ENCODE data around the gene BEGAIN. TPM values are rescaled to one million over a fixed set of nuclear protein-coding genes. Genes with fewer than 3 reads are reported as not detected.

BEGAIN gene
- total and polyA plus RNA-seq, 2 donors (not counting 3 experiments of a cell fraction or from before 2014, with no cell fraction given), result 0.49 TPM; not detected in 1

DNA sequence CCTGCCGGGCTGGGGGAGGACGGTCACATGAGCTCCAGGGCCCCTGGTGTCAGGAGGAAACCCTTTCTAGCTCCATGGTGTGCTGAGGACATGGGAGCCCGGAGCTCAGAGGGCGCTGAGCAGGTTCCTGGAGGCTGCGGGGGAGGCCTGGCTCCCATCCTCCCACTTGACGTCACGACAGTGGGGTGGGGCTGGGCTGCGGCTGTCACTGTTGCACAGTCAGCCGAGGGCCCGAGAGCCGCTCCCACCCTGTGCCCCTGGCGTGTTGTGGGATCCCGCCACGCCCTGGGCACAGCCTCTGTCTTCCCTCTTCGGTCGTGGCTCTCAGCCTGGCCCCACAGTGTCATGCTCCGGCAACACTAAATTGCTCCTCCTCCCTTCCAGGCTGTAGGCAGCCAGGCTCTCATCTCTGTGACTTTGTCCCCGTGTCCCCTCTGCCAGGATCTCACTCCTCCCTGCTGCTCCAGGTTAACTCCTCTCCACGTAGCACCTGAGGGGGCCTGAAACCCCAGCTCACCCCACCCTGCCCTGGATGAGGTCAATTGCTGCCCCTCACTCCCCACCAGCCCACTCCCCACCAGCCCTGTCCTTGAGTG lies 33.0 kb downstream of the BEGAIN start:
- H3K9ac ChIP-seq (replicated peaks; ENCODE audit: extremely low read depth, insufficient read depth, low read length), result no peak overlapping the region
- H3K4me1 ChIP-seq (ENCODE audit: control insufficient read depth, extremely low read depth, insufficient read depth, low read length), result no peaks in the 10 kb centered on the region
- DNase-seq (ENCODE audit: low read depth, low spot score) (no peak), FAIRE-seq (no peak)
- dilution Hi-C loops (cut with MboI; ENCODE audit: extremely low pct_ligation_motif_present, low sequenced_read_pairs) (no loop called here), intact Hi-C loops (cut with micrococcal nuclease) (no loop called here)
- no peak for TF ChIP-seq POLR2AphosphoS5 (IDR thresholded peaks at IDR 0.05; ENCODE audit: insufficient read depth, low read depth, low read length)
- no peak overlapping the region for H3K27ac ChIP-seq (ENCODE audit: insufficient read depth, low read depth, low read length)
- ChIA-PET POLR2A (no interaction called here), CTCF (no interaction called here)
- H3K79me2 ChIP-seq (ENCODE audit: control insufficient read depth, insufficient read depth, low read length), result no peaks in the 10 kb centered on the region
- BruUV-seq (replicated peaks), result no TSS peak
- no peaks in the 10 kb centered on the region for H3K9me1 ChIP-seq (replicated peaks; ENCODE audit: control insufficient read depth, extremely low read depth, insufficient read depth, low read length)
- H3K4me3 ChIP-seq (replicated peaks in 1 of 3; ENCODE audit: insufficient read depth in 1 of 3, low read depth in 1 of 3, low read length in 3 of 3), result no peak overlapping the region
- H3K4me2 ChIP-seq (ENCODE audit: insufficient read depth, low read length), result no peak overlapping the region
- H3K27me3 ChIP-seq (ENCODE audit: control insufficient read depth in 2 of 2, insufficient read depth in 2 of 2, low read length in 2 of 2), result no peaks in the 10 kb centered on the region
- H2AFZ ChIP-seq (ENCODE audit: low read depth, low read length), result no peak overlapping the region
- no peaks in the 10 kb centered on the region for H3K36me3 ChIP-seq (ENCODE audit: control insufficient read depth in 2 of 2, extremely low read depth in 1 of 2, insufficient read depth in 2 of 2, low read length in 2 of 2)
- no peaks in the 10 kb centered on the region for H4K20me1 ChIP-seq (replicated peaks; ENCODE audit: control insufficient read depth, extremely low read depth, insufficient read depth, low read length)
- no peaks in the 10 kb centered on the region for H3K9me3 ChIP-seq (replicated peaks; ENCODE audit: control insufficient read depth, insufficient read depth, low read length)

GRCh38 chr14:100553471-100553870 lies 33.7 kb downstream of the BEGAIN start:
- no peaks in the 10 kb centered on the region for H3K36me3 ChIP-seq (ENCODE audit: control insufficient read depth in 2 of 2, extremely low read depth in 1 of 2, insufficient read depth in 2 of 2, low read length in 2 of 2)
- POLR2A ChIA-PET, result no interaction called here
- H4K20me1 ChIP-seq (replicated peaks; ENCODE audit: control insufficient read depth, extremely low read depth, insufficient read depth, low read length), result no peaks in the 10 kb centered on the region
- intact Hi-C loops (cut with micrococcal nuclease), result no loop called here
- CTCF ChIA-PET, result no interaction called here
- dilution Hi-C loops (cut with MboI; ENCODE audit: extremely low pct_ligation_motif_present, low sequenced_read_pairs), result no loop called here
- H3K27ac ChIP-seq (ENCODE audit: insufficient read depth, low read depth, low read length), result no peak overlapping the region
- H3K79me2 ChIP-seq (ENCODE audit: control insufficient read depth, insufficient read depth, low read length), result no peaks in the 10 kb centered on the region
- H3K27me3 ChIP-seq (ENCODE audit: control insufficient read depth in 2 of 2, insufficient read depth in 2 of 2, low read length in 2 of 2), result no peaks in the 10 kb centered on the region
- no TSS peak for BruUV-seq (replicated peaks)
- no peak for TF ChIP-seq GATA2 (IDR thresholded peaks at IDR 0.05; ENCODE audit: insufficient read depth, insufficient read length, low read depth, low read length)
- TF ChIP-seq CTCF (IDR thresholded peaks at IDR 0.05; ENCODE audit: extremely low read depth in 1 of 2, insufficient read depth in 1 of 2, low read depth in 1 of 2, low read length in 2 of 2), result no peak
- TF ChIP-seq MYC (IDR thresholded peaks at IDR 0.05; ENCODE audit: low read depth, low read length), result no peak
- TF ChIP-seq FOS (IDR thresholded peaks at IDR 0.05; ENCODE audit: borderline replicate concordance, insufficient read depth, low read length), result no peak
- TF ChIP-seq MAX (IDR thresholded peaks at IDR 0.05; ENCODE audit: insufficient read depth, insufficient read length), result no peak
- TF ChIP-seq POLR2AphosphoS5 (IDR thresholded peaks at IDR 0.05; ENCODE audit: insufficient read depth, low read depth, low read length), result no peak
- no peak for TF ChIP-seq EZH2 (IDR thresholded peaks at IDR 0.05; ENCODE audit: borderline replicate concordance, low read depth, low read length, severe bottlenecking)
- no peak for TF ChIP-seq POLR2A (IDR thresholded peaks at IDR 0.05; ENCODE audit: low read depth, low read length)
- no peak for TF ChIP-seq JUN (IDR thresholded peaks at IDR 0.05; ENCODE audit: borderline replicate concordance, insufficient read depth, insufficient read length, low read depth)
- H3K9me3 ChIP-seq (replicated peaks; ENCODE audit: control insufficient read depth, insufficient read depth, low read length), result no peaks in the 10 kb centered on the region
- H3K4me2 ChIP-seq (ENCODE audit: insufficient read depth, low read length), result no peak overlapping the region
- H3K4me1 ChIP-seq (ENCODE audit: control insufficient read depth, extremely low read depth, insufficient read depth, low read length), result no peaks in the 10 kb centered on the region
- H3K9ac ChIP-seq (replicated peaks; ENCODE audit: extremely low read depth, insufficient read depth, low read length), result no peak overlapping the region
- no peak overlapping the region for H3K4me3 ChIP-seq (replicated peaks in 1 of 3; ENCODE audit: insufficient read depth in 1 of 3, low read depth in 1 of 3, low read length in 3 of 3)
- DNase-seq (ENCODE audit: low read depth, low spot score) (no peak), FAIRE-seq (no peak)
- no peak overlapping the region for H2AFZ ChIP-seq (ENCODE audit: low read depth, low read length)
- H3K9me1 ChIP-seq (replicated peaks; ENCODE audit: control insufficient read depth, extremely low read depth, insufficient read depth, low read length), result no peaks in the 10 kb centered on the region
